Heart left ventricle (tissue), 13 donors: ENCODE measurements around the gene MPO.

Experiments used
- POLR2A ChIP-seq, 2 donors: fragments of 450-650 bp; IDR thresholded peaks; one replicate each; pipeline ENCODE4 v1.6.1; 2017; ENCODE audit warnings: antibody characterized with exemption in 2 of 2, mild to moderate bottlenecking in 2 of 2, moderate library complexity in 2 of 2
- TF ChIP-seq, protein P1 (sequence below), 12 donors: fragments of 200-600 bp; sonication (generic) in 4 of 12; IDR thresholded peaks; one replicate each; pipeline versions ENCODE4 v1.5.0 to v1.8.0; 2018 to 2022; ENCODE audit warnings: antibody characterized with exemption in 12 of 12, mild to moderate bottlenecking in 5 of 12
- donor health status: ischemic (EF 13 %, LVEDD 7.1; RV severe dilation, severe dysfunction).
- donor health status: DM: no; HTN: yes; CAD: no.
- donor health status: DM: no; HTN: no; CAD: no.
- donor health status: ischemic (EF 25% LVEDD 6.9; RV normal size, moderate dysfunction).
- donor health status: ischemic (EF 25% LVEDD 5.7; RV mildly dilated, moderate dysfunction).
- donor health status: ischemic (EF 35%, LVEDD 5.7; RV mildly dilated, moderate dysfunction).
- donor health status: nonischemic (EF 11% LVEDD 7.7; RV severe dilation, severe dysfunction).
- donor health status: DM: yes; HTN: yes; CAD: no.
- donor health status: PGD.
- donor health status: ischemic (EF 29% LVEDD 5.4; RV normal size, mild dysfunction).
- donor health status: nonischemic (EF 23%, LVEDD 6.1; RV moderate dilation, normal function).

DNA sequence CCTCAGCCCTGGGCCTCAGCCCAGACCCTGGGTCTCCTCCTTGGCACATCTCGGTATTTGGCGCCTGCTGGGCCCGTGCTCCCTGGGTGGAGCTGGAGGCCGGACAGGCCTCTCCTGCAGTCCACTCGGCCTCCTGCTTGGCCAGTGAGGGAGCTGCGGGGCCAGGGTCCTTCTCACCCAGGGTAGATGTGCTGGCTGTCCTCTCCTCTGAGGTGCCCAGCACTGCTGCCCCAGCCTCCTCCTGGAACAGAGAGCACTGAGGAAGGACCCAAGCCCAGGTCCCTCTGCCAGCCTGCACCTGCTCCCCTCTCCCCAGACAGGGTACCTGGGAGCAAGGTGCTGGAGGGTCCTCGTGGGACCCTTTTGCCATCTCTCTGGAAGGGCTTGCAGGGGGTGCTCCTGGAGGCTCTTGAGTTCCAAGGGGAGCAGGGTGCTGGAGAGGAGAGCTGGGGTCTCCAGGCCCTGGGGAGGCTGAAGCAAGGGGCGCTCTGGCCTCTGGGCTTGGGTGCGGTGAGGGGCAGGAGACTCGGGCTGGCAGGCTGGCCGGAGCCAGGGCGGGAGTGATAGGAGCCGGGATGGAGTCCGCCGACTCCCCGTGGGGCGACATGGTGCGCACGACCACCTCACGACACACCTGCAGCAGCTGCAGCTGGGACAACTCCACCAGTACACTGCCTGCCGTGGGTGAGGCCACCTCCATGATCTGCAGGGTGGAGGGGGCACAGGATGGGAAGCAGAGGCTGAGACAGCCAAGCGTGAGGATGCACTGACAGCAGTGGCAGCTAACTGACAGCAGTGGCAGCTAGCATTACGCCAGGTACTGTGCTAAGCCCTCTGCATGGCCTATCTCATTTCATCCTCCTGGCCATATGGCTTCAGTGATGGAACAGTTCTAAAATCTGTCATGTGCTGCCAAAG is 30.0 kb upstream of the MPO start:
- TF ChIP-seq, protein P1, sequence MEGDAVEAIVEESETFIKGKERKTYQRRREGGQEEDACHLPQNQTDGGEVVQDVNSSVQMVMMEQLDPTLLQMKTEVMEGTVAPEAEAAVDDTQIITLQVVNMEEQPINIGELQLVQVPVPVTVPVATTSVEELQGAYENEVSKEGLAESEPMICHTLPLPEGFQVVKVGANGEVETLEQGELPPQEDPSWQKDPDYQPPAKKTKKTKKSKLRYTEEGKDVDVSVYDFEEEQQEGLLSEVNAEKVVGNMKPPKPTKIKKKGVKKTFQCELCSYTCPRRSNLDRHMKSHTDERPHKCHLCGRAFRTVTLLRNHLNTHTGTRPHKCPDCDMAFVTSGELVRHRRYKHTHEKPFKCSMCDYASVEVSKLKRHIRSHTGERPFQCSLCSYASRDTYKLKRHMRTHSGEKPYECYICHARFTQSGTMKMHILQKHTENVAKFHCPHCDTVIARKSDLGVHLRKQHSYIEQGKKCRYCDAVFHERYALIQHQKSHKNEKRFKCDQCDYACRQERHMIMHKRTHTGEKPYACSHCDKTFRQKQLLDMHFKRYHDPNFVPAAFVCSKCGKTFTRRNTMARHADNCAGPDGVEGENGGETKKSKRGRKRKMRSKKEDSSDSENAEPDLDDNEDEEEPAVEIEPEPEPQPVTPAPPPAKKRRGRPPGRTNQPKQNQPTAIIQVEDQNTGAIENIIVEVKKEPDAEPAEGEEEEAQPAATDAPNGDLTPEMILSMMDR (IDR thresholded peaks at IDR 0.05), result no peak
- TF ChIP-seq POLR2A (IDR thresholded peaks at IDR 0.05), result no peak
